Lung microvascular endothelial cell (primary cell): Measurements from ENCODE around the gene COX6A2. TPM values are rescaled to one million over a fixed set of nuclear protein-coding genes. Genes with fewer than 3 reads are reported as not detected.

ENCODE experiments used
- DNase-seq, 2 donors: peaks; one replicate each; pipeline versions ENCODE4 v3.0.0 to v3.0.0-alpha.2; 2010; ENCODE audit warnings: low read depth in 2 of 2
- total RNA-seq: library from RNA; depleted of rRNA; stranded (reverse); fragments of >200 nt; gene quantifications from 2 replicates; pipeline ENCODE4 v1.2.1, GENCODE V29; 2014

Gene COX6A2
- total RNA-seq: not detected in 2 replicates

DNA sequence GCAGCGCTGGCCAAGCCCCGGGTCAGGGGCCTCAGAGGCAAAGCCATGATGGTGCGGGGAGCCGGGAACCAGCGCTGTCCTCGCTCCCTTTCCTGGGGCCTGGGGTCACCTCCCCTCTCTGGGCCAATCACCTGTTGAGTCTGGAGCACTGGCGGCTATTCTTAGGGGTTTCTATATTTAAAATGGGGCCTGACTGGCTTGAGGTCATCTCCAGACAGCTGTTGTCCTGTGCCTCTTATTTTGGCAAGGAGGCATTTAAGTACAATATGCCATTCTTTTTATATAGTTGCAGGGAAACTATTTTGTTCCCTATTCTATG, at the start of gene COX6A2:
Gene COX6A2, minus strand, starts transcription at position 82 of the 319 bp plus-strand sequence. Its CDS starts 35 bp downstream, at position 47.
- DNase-seq: no peak

GRCh38 chr16:31477220-31478216, 49.4 kb upstream of the COX6A2 start:
- no peak for DNase-seq

DNA sequence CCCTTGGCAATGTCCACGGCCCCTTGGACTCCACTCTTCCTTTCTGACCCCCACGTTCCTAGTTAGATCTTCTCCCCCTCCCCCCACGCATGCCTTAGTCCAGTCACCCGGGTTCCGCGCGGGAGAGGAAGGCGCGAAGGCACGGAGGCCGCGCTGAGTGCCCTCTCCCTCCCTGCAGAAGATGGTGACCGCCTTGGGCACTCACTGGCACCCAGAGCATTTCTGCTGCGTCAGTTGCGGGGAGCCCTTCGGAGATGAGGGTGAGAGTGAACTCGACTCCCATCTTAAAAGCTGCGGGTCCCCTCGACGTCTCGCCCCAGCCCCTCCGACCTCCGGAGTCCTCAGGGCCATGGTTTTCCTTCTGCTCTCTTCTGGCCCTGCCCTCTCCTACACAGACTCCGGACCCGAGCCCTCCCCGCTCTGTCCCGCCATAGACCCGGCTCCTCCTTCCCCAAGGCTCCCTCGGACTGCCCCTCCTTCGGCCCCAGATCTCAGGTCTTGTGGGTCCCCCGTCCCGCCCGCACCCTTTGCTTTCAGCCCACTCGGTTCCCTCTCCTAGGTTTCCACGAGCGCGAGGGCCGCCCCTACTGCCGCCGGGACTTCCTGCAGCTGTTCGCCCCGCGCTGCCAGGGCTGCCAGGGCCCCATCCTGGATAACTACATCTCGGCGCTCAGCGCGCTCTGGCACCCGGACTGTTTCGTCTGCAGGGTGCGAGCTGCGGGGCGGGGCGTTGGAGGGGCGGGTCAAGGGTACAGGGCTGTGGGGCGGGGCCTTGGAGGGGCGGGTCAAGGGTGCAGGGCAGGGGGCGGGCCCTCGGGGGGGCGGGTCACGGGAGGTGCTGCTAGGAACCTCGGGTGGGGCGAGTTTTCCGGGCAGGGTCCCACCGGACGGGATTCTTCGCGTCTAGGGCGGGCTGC, 48.4 kb upstream of the COX6A2 start:
- DNase-seq: no peak

- DNase-seq: no peak
These were observed 47.8 kb upstream of the COX6A2 start for GRCh38 chr16:31475946-31476302.

DNA sequence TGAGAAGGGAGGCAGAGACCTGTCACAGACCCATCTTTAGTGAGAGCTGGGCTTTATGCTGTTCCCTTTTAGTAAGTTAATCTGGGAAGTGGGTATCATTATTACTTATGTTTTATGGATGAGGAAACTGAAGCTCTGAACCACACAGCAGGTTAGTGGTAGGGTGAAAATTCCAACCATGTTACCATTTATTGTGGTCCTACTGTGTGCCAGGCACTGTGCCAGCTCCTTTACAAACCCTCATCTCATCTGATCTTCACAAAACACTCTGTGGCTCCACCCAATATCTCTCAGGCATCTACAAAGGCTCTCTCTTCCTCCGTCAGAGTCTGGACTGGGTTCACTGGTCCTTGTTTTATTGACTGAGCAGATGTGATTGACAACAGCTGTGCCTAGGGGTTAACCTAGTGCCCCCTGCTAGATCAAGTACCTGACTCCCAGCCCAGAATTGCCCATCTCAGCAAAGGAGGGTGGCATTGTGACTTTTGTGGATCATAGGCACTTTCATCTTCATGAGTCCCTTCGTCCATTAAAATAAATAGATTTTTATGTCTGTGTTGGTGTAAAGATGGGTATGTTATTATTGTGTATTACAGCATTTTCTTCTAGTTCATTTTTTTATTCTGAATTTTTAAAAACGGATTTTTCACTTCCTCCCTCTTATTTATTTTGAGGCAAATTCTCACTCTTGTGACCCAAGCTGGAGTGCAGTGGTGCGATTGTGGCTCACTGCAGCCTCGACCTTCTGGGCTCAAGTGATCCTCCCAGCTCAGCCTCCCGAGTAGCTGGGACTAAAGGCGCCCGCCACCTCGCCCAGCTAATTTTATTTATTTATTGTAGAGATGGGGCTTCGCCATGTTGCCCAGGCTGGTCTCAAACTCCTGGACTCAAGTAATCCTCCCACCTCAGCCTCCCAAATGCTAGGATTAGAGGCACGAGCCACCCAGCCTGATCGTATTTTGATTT, 46.9 kb upstream of the COX6A2 start:
- no peak for DNase-seq

DNA sequence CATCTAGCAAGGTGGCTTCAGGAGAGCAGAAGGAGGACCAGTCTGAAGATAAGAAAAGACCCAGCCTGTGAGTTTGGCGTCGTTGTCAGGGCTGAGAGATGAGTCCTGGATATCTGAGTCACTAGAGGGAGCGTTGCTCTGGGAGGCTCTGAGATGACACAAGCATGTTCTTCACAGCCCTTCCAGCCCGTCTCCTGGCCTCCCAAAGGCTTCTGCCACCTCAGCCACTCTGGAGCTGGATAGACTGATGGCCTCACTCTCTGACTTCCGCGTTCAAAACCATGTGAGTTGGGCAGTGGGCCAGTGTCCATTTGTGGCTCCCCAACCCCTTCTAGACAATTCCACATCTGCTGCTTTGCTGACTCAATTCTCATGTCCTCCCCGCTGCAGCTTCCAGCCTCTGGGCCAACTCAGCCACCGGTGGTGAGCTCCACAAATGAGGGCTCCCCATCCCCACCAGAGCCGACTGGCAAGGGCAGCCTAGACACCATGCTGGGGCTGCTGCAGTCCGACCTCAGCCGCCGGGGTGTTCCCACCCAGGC, 46.1 kb upstream of the COX6A2 start:
- DNase-seq: peak in 1 of 2 donors; percentile 24

DNA sequence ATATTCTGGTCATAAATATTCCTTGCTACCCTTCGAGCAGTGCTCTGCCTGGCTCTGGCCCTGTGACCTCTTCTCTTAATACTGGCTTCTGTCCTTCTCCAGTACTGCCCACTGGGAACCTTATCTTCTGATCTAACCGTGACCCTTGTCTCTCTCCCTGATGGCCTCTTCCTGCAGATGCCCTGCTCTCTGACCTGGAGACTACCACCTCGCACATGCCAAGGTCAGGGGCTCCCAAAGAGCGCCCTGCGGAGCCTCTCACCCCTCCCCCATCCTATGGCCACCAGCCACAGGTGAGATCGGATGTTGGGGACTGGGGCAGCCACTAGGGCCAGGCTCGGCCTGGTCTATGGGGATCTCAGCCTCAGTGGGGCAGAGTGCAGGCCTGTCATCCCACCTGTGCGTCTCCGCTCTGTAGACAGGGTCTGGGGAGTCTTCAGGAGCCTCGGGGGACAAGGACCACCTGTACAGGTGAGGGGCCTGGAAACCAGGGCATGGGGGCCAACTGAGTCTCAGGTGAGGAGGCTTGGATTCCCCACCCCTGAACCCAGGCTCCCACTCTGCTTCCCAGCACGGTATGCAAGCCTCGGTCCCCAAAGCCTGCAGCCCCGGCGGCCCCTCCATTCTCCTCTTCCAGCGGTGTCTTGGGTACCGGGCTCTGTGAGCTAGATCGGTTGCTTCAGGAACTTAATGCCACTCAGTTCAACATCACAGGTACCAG, 45.3 kb upstream of the COX6A2 start:
- DNase-seq: no peak

DNA sequence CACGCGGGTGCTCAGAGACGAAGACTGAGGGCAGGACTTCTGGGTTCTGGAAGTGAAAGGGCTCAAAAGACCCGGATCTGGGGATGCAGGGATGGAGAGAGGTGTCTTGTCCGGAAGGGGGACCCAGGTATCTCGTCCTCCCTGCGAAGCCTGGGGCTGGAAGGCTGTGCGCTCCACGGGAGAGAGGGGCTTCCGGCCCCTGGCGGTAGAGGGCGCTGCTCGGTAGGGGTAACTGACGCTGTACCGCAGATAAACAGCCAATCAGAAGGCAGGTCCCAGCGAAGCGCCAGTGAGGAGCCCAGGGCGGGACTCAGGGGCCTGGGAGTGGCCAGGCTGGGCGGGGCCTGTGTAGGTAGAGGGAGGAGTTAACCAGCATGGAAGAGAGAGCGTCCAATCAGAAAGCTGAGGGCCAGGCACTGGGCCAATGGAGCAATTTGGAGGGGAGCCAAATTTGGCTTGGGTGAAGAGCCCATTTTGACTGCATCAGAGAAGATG, 44.6 kb upstream of the COX6A2 start:
- DNase-seq: peak; percentile 95 to 96

GRCh38 chr16:31471875-31472708, 43.9 kb upstream of the COX6A2 start, which contains the start of gene TGFB1I1:
TSS of gene TGFB1I1 (plus strand) at chr16:31472152. CDS start at chr16:31472189, 37 bp downstream.
- DNase-seq: peak; percentile 67 to 80

- peak in 1 of 2 donors; percentile 23 for DNase-seq
These were observed 43.2 kb upstream of the COX6A2 start for GRCh38 chr16:31471241-31471874.

- no peak for DNase-seq
These were observed 42.5 kb upstream of the COX6A2 start for GRCh38 chr16:31470615-31471014.

GRCh38 chr16:31467858-31468257, 39.7 kb upstream of the COX6A2 start:
- no peak for DNase-seq

- peak in 1 of 2 donors; percentile 59 for DNase-seq
These were observed 39.1 kb upstream of the COX6A2 start for GRCh38 chr16:31467151-31467773.

- no peak for DNase-seq
These were observed 38.3 kb upstream of the COX6A2 start for GRCh38 chr16:31466381-31466841.

DNA sequence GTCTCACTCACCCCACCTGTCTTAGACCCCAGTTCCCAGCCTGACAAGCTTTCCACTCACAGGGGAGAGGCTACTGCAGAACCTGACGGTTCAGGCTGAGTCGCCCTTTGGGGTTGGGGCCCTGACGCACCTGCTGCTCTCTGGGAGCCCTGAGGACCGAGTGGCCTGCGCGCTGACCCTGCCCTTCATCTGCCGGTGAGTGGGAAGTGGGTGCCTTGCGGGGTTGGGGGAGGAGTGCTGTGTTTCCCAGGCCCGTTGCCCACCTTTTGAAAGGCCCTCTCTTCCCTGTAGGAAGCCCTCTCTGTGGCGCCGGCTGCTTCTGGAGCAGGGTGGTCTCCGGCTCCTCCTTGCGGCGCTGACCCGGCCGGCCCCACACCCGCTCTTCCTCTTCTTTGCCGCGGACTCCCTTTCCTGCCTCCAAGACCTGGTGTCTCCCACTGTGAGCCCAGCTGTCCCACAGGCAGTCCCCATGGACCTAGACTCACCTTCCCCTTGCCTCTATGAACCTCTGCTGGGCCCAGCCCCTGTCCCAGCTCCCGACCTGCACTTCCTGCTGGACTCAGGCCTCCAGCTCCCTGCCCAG, 37.7 kb upstream of the COX6A2 start:
- DNase-seq: no peak

GRCh38 chr16:31464781-31465260, 36.7 kb upstream of the COX6A2 start:
- no peak for DNase-seq

DNA sequence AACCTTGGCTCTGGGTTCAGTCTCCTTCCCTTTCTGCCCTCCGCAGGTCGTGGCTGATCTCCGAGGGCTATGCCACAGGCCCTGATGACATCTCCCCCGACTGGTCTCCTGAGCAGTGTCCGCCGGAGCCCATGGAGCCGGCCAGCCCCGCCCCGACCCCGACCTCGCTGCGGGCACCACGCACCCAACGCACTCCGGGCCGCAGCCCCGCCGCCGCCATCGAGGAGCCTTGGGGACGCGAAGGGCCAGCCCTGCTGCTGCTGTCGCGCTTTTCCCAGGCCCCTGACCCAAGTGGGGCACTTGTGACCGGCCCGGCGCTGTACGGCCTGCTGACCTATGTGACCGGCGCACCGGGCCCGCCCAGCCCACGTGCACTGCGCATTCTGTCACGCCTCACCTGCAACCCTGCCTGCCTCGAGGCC, 36.2 kb upstream of the COX6A2 start:
- no peak for DNase-seq
